Measurements from ENCODE around the gene ARHGAP26. TPM values are rescaled to one million over a fixed set of nuclear protein-coding genes. Genes with fewer than 3 reads are reported as not detected.

Gene ARHGAP26
- total and polyA plus RNA-seq, 2 donors (not counting 3 experiments of a cell fraction or from before 2014, with no cell fraction given): 3.1 to 16.2 TPM

DNA sequence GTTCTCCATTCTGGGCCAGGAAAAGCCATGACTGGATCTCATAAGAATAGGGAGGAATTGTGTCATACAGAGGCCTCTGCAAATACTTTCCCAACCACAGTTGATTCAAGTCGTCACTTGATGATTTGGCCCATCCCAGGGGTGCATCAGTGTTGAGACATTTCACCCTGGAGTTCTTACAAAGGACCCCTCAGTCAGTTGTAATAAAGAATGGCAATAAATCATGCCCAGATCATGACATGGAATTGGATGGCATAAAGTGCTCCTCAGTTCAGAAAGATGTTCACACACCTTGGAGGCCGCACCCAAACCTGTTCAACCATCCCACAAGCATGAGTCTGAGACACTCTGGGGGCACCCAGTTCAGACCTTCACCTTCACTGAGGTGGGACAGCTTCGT, 465.2 kb downstream of the ARHGAP26 start:
- no peaks in the 10 kb centered on the region for H3K9me3 ChIP-seq (replicated peaks; ENCODE audit: control insufficient read depth, insufficient read depth, low read length)
- no peak overlapping the region for H3K9ac ChIP-seq (replicated peaks; ENCODE audit: extremely low read depth, insufficient read depth, low read length)
- no peaks in the 10 kb centered on the region for H4K20me1 ChIP-seq (replicated peaks; ENCODE audit: control insufficient read depth, extremely low read depth, insufficient read depth, low read length)
- H3K9me1 ChIP-seq (replicated peaks; ENCODE audit: control insufficient read depth, extremely low read depth, insufficient read depth, low read length): no peaks in the 10 kb centered on the region
- no peaks in the 10 kb centered on the region for H3K36me3 ChIP-seq (ENCODE audit: control insufficient read depth in 2 of 2, extremely low read depth in 1 of 2, insufficient read depth in 2 of 2, low read length in 2 of 2)
- DNase-seq (ENCODE audit: low read depth, low spot score): no peak
- no peak for FAIRE-seq
- H3K27me3 ChIP-seq (ENCODE audit: control insufficient read depth in 2 of 2, insufficient read depth in 2 of 2, low read length in 2 of 2): no peaks in the 10 kb centered on the region
- no peak overlapping the region for H3K4me2 ChIP-seq (ENCODE audit: insufficient read depth, low read length)
- no peak overlapping the region for H3K27ac ChIP-seq (ENCODE audit: insufficient read depth, low read depth, low read length)
- no peaks in the 10 kb centered on the region for H3K4me1 ChIP-seq (ENCODE audit: control insufficient read depth, extremely low read depth, insufficient read depth, low read length)
- ChIA-PET POLR2A (no interaction called here), CTCF (no interaction called here)
- TF ChIP-seq MYC (IDR thresholded peaks at IDR 0.05; ENCODE audit: low read depth, low read length) (no peak), FOS (IDR thresholded peaks at IDR 0.05; ENCODE audit: borderline replicate concordance, insufficient read depth, low read length) (no peak), EZH2 (IDR thresholded peaks at IDR 0.05; ENCODE audit: borderline replicate concordance, low read depth, low read length, severe bottlenecking) (no peak), GATA2 (IDR thresholded peaks at IDR 0.05; ENCODE audit: insufficient read depth, insufficient read length, low read depth, low read length) (no peak), POLR2AphosphoS5 (IDR thresholded peaks at IDR 0.05; ENCODE audit: insufficient read depth, low read depth, low read length) (no peak)
- TF ChIP-seq, protein P1, sequence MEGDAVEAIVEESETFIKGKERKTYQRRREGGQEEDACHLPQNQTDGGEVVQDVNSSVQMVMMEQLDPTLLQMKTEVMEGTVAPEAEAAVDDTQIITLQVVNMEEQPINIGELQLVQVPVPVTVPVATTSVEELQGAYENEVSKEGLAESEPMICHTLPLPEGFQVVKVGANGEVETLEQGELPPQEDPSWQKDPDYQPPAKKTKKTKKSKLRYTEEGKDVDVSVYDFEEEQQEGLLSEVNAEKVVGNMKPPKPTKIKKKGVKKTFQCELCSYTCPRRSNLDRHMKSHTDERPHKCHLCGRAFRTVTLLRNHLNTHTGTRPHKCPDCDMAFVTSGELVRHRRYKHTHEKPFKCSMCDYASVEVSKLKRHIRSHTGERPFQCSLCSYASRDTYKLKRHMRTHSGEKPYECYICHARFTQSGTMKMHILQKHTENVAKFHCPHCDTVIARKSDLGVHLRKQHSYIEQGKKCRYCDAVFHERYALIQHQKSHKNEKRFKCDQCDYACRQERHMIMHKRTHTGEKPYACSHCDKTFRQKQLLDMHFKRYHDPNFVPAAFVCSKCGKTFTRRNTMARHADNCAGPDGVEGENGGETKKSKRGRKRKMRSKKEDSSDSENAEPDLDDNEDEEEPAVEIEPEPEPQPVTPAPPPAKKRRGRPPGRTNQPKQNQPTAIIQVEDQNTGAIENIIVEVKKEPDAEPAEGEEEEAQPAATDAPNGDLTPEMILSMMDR (IDR thresholded peaks at IDR 0.05; ENCODE audit: extremely low read depth in 1 of 2, insufficient read depth in 1 of 2, low read depth in 1 of 2, low read length in 2 of 2): no peak
- H3K4me3 ChIP-seq (replicated peaks in 1 of 3; ENCODE audit: insufficient read depth in 1 of 3, low read depth in 1 of 3, low read length in 3 of 3): no peak overlapping the region
- BruUV-seq (replicated peaks): no TSS peak
- intact Hi-C loops (cut with micrococcal nuclease): no loop called here
- no peaks in the 10 kb centered on the region for H3K79me2 ChIP-seq (ENCODE audit: control insufficient read depth, insufficient read depth, low read length)
- H2AFZ ChIP-seq (ENCODE audit: low read depth, low read length): no peak overlapping the region
- dilution Hi-C loops (cut with MboI; ENCODE audit: extremely low pct_ligation_motif_present, low sequenced_read_pairs): no loop called here

- Histone ChIP-seq H3K27me3 (ENCODE audit: control insufficient read depth in 2 of 2, insufficient read depth in 2 of 2, low read length in 2 of 2) (no peaks in the 10 kb centered on the region), H3K9ac (replicated peaks; ENCODE audit: extremely low read depth, insufficient read depth, low read length) (no peak overlapping the region), H3K27ac (ENCODE audit: insufficient read depth, low read depth, low read length) (no peak overlapping the region), H3K36me3 (ENCODE audit: control insufficient read depth in 2 of 2, extremely low read depth in 1 of 2, insufficient read depth in 2 of 2, low read length in 2 of 2) (no peaks in the 10 kb centered on the region), H2AFZ (ENCODE audit: low read depth, low read length) (no peak overlapping the region), H3K9me3 (replicated peaks; ENCODE audit: control insufficient read depth, insufficient read depth, low read length) (no peaks in the 10 kb centered on the region), H3K9me1 (replicated peaks; ENCODE audit: control insufficient read depth, extremely low read depth, insufficient read depth, low read length) (no peaks in the 10 kb centered on the region), H4K20me1 (replicated peaks; ENCODE audit: control insufficient read depth, extremely low read depth, insufficient read depth, low read length) (no peaks in the 10 kb centered on the region), H3K4me1 (ENCODE audit: control insufficient read depth, extremely low read depth, insufficient read depth, low read length) (peaks cover 1% of the 10 kb centered on the region), H3K4me3 (replicated peaks in 1 of 3; ENCODE audit: insufficient read depth in 1 of 3, low read depth in 1 of 3, low read length in 3 of 3) (no peak overlapping the region), H3K79me2 (ENCODE audit: control insufficient read depth, insufficient read depth, low read length) (no peaks in the 10 kb centered on the region), H3K4me2 (ENCODE audit: insufficient read depth, low read length) (no peak overlapping the region)
- no peak for TF ChIP-seq EZH2 (IDR thresholded peaks at IDR 0.05; ENCODE audit: borderline replicate concordance, low read depth, low read length, severe bottlenecking)
- TF ChIP-seq FOS (IDR thresholded peaks at IDR 0.05; ENCODE audit: borderline replicate concordance, insufficient read depth, low read length): no peak
- TF ChIP-seq JUN (IDR thresholded peaks at IDR 0.05; ENCODE audit: borderline replicate concordance, insufficient read depth, insufficient read length, low read depth): no peak
- TF ChIP-seq, protein P1 (IDR thresholded peaks at IDR 0.05; ENCODE audit: extremely low read depth in 1 of 2, insufficient read depth in 1 of 2, low read depth in 1 of 2, low read length in 2 of 2): no peak
- no peak for TF ChIP-seq GATA2 (IDR thresholded peaks at IDR 0.05; ENCODE audit: insufficient read depth, insufficient read length, low read depth, low read length)
- TF ChIP-seq POLR2A (IDR thresholded peaks at IDR 0.05; ENCODE audit: low read depth, low read length): no peak
- DNase-seq (ENCODE audit: low read depth, low spot score) (no peak), FAIRE-seq (no peak)
- dilution Hi-C loops (cut with MboI; ENCODE audit: extremely low pct_ligation_motif_present, low sequenced_read_pairs): no loop called here
- BruUV-seq (replicated peaks): no TSS peak
- POLR2A ChIA-PET: no interaction called here
- intact Hi-C loops (cut with micrococcal nuclease): no loop called here
- CTCF ChIA-PET: interaction anchor here (1.0 kb wide), 1 partner anchor 17 kb away, joined by 4 read pairs; no protein-coding TSS in a partner anchor
These were observed 466.5 kb downstream of the ARHGAP26 start for GRCh38 chr5:143236682-143237081.
